ENCODE measurements around the gene NSUN3. TPM values are rescaled to one million over a fixed set of nuclear protein-coding genes. Genes with fewer than 3 reads are reported as not detected.

Gene NSUN3
- total and polyA plus RNA-seq, 2 of the 8 experiments (the other 6 are each of a cell fraction or from before 2014, with no cell fraction given), result 2.1 to 5.1 TPM

GRCh38 chr3:94175677-94176076 is 112.8 kb downstream of the NSUN3 start:
- no peak overlapping the region for H3K4me2 ChIP-seq (ENCODE audit: insufficient read depth in 1 of 2, low read depth in 2 of 2, low read length in 2 of 2)
- H4K91ac ChIP-seq (replicated peaks; ENCODE audit: insufficient read length, low read length), result no peak overlapping the region
- no peaks in the 10 kb centered on the region for H4K20me1 ChIP-seq (replicated peaks in 1 of 2; ENCODE audit: control insufficient read depth in 1 of 2, insufficient read depth in 2 of 2, low read length in 2 of 2)
- H2BK20ac ChIP-seq (ENCODE audit: low read length), result no peak overlapping the region
- ChIA-PET POLR2A (ENCODE audit: partially characterized antibody) (interaction anchor here (1.4 kb wide), 1 partner anchor 18 kb away, joined by 3 read pairs; no protein-coding TSS in a partner anchor), CTCF (ENCODE audit: partially characterized antibody) (no interaction called here)
- H3K23me2 ChIP-seq (ENCODE audit: low read depth, low read length), result no peaks in the 10 kb centered on the region
- H3K4me3 ChIP-seq (ENCODE audit: extremely low read depth in 1 of 4, insufficient read depth in 2 of 4, low read depth in 3 of 4, low read length in 4 of 4), result no peak overlapping the region
- H3K9ac ChIP-seq (replicated peaks in 1 of 4; ENCODE audit: extremely low read depth in 1 of 4, low read depth in 3 of 4, low read length in 3 of 4), result no peak overlapping the region
- H3K4me1 ChIP-seq (replicated peaks in 1 of 4; ENCODE audit: control insufficient read depth in 3 of 4, insufficient read depth in 4 of 4, low read length in 3 of 4), result no peaks in the 10 kb centered on the region; a peak in 1 of 7 replicates
- no peak overlapping the region for H2AFZ ChIP-seq (ENCODE audit: low read length)
- H3K9me3 ChIP-seq (ENCODE audit: insufficient read depth in 2 of 2, low read depth in 1 of 2, low read length in 1 of 2), result no peaks in the 10 kb centered on the region
- H3K23ac ChIP-seq (ENCODE audit: insufficient read length), result no peak overlapping the region
- no peak overlapping the region for H2BK5ac ChIP-seq (ENCODE audit: low read depth, low read length)
- no peaks in the 10 kb centered on the region for H3K79me1 ChIP-seq (ENCODE audit: low read depth, low read length)
- FAIRE-seq, result no peak
- no peak overlapping the region for H4K5ac ChIP-seq (ENCODE audit: insufficient read length, low read depth, low read length)
- H2BK12ac ChIP-seq (ENCODE audit: low read depth, low read length), result no peak overlapping the region
- H2BK120ac ChIP-seq (replicated peaks; ENCODE audit: low read depth, low read length), result no peak overlapping the region
- H3K36me3 ChIP-seq (ENCODE audit: control insufficient read depth in 2 of 4, insufficient read depth in 4 of 4, low read length in 3 of 4), result no peaks in the 10 kb centered on the region
- no peak overlapping the region for H3K27ac ChIP-seq (ENCODE audit: low read depth, low read length)
- no peak overlapping the region for H3K14ac ChIP-seq (ENCODE audit: insufficient read length)
- no peak overlapping the region for H3K4ac ChIP-seq (replicated peaks; ENCODE audit: insufficient read length, low read depth, low read length)
- no peaks in the 10 kb centered on the region for H3K79me2 ChIP-seq (ENCODE audit: control insufficient read depth in 1 of 2, insufficient read depth in 2 of 2, low read length in 2 of 2)
- no peaks in the 10 kb centered on the region for H3K27me3 ChIP-seq (replicated peaks in 1 of 4; ENCODE audit: control insufficient read depth in 3 of 4, extremely low read depth in 1 of 4, insufficient read depth in 3 of 4, low read length in 3 of 4)
- H3K18ac ChIP-seq (ENCODE audit: extremely low read depth, low read length), result no peak overlapping the region
- no peak overlapping the region for H2AK5ac ChIP-seq (ENCODE audit: low read depth, low read length)
- no peak overlapping the region for H4K8ac ChIP-seq (ENCODE audit: extremely low read depth, insufficient read depth, low read length)
- H2BK15ac ChIP-seq (ENCODE audit: low read length), result no peak overlapping the region
- no peak for DNase-seq (ENCODE audit: low read depth in 1 of 2, low spot score in 2 of 2)
- 86% methylated on average over 2 of the region's 2 CpGs; no CpG with 5 or more reads in 1 of the 2 experiments for WGBS, 2 experiments (ENCODE audit: extremely low coverage in 1 of 2, insufficient coverage in 1 of 2, insufficient read length in 1 of 2, insufficient replicate concordance in 2 of 2, low coverage in 1 of 2, low lambda C conversion rate in 2 of 2, missing lambda C conversion rate in 1 of 2)
- H3K56ac ChIP-seq (replicated peaks; ENCODE audit: insufficient read length, low read depth, low read length), result no peak overlapping the region
- no peak for TF ChIP-seq CBX8 (IDR thresholded peaks at IDR 0.05; ENCODE audit: borderline replicate concordance, low read depth, low read length)
- no peak for TF ChIP-seq SP1 (IDR thresholded peaks at IDR 0.05; ENCODE audit: low read depth, low read length)
- no peak for TF ChIP-seq ZNF274 (IDR thresholded peaks at IDR 0.05; ENCODE audit: borderline replicate concordance, extremely low read depth, low read length)
- TF ChIP-seq CTCF (IDR thresholded peaks at IDR 0.05; ENCODE audit: control extremely low read depth in 1 of 3, insufficient read depth in 1 of 3, low read depth in 1 of 3, low read length in 3 of 3), result no peak
- no peak for TF ChIP-seq SUZ12 (IDR thresholded peaks at IDR 0.05; ENCODE audit: low read length)
- TF ChIP-seq SIN3A (conservative IDR thresholded peaks at IDR 0.05 in 1 of 2, IDR thresholded peaks at IDR 0.05 in 1 of 2; ENCODE audit: low read depth in 1 of 2, low read length in 2 of 2), result no peak
- TF ChIP-seq CTBP2 (IDR thresholded peaks at IDR 0.05; ENCODE audit: borderline replicate concordance, insufficient read depth, insufficient read length, low read length), result no peak
- TF ChIP-seq ATF3 (IDR thresholded peaks at IDR 0.05; ENCODE audit: insufficient read depth, low read depth, low read length), result no peak
- no peak for TF ChIP-seq CREB1 (IDR thresholded peaks at IDR 0.05)
- TF ChIP-seq PHF8 (conservative IDR thresholded peaks at IDR 0.05; ENCODE audit: low read depth, low read length), result no peak
- no peak for TF ChIP-seq TBP (IDR thresholded peaks at IDR 0.05; ENCODE audit: low read depth, low read length)
